Gastrocnemius medialis (tissue), 4 donors: ENCODE measurements around the gene UGT1A1.

ENCODE experiments used
- POLR2A ChIP-seq, 2 donors: fragments of 450-650 bp; IDR thresholded peaks; one replicate each; pipeline ENCODE4 v1.6.1; 2017; ENCODE audit warnings: antibody characterized with exemption in 2 of 2, mild to moderate bottlenecking in 2 of 2, moderate library complexity in 2 of 2
- TF ChIP-seq, protein P1 (sequence below), 5 experiments: fragments of 450-650 bp in 3 of 5; fragments of 200-600 bp in 2 of 5; sonication (generic) in 2 of 5; IDR thresholded peaks in 4 of 5; conservative IDR thresholded peaks in 1 of 5; 1 replicate in 4 of 5; 2 replicates in 1 of 5; pipeline ENCODE4 v1.5.1; 2016 to 2019; ENCODE audit warnings: antibody characterized with exemption in 5 of 5, mild to moderate bottlenecking in 3 of 5, moderate library complexity in 3 of 5

DNA sequence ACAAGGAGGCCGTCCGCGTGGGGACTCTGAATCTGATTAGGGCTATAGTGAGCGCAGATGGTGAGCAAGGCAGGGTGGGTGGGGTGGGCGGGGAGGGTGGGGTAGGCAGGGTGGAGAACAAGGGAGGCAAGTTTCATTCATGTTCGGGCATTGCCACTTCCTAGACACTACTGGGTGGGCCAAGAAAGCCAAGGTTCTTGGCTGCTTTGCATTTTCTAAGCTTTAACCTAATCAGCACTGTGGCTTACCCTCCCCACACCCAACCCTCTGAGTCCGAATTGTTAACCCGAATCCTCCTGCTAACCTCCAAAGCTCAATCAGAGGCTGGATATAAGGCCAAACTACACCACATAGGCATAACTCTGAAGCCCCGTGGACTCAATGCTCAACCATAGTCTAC lies 36.2 kb downstream of the UGT1A1 start:
- TF ChIP-seq, protein P1, sequence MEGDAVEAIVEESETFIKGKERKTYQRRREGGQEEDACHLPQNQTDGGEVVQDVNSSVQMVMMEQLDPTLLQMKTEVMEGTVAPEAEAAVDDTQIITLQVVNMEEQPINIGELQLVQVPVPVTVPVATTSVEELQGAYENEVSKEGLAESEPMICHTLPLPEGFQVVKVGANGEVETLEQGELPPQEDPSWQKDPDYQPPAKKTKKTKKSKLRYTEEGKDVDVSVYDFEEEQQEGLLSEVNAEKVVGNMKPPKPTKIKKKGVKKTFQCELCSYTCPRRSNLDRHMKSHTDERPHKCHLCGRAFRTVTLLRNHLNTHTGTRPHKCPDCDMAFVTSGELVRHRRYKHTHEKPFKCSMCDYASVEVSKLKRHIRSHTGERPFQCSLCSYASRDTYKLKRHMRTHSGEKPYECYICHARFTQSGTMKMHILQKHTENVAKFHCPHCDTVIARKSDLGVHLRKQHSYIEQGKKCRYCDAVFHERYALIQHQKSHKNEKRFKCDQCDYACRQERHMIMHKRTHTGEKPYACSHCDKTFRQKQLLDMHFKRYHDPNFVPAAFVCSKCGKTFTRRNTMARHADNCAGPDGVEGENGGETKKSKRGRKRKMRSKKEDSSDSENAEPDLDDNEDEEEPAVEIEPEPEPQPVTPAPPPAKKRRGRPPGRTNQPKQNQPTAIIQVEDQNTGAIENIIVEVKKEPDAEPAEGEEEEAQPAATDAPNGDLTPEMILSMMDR (IDR thresholded peaks at IDR 0.05 in 4 of 5, conservative IDR thresholded peaks at IDR 0.05 in 1 of 5): no peak
- TF ChIP-seq POLR2A (IDR thresholded peaks at IDR 0.05): no peak
